Neural progenitor cell (in vitro differentiated cells): Measurements from ENCODE around the gene DPYD.
"Not testable (repeated sequence)": the region's sequence is repeated elsewhere in the genome, so short reads cannot be mapped to it uniquely, and the experiment has no call there.

Experiments
- EZH2phosphoT487 ChIP-seq: fragments of 200-600 bp; sonication (generic); IDR thresholded peaks from 2 replicates; pipeline ENCODE4 v1.6.1; 2017; ENCODE audit warnings: antibody characterized with exemption
- TF ChIP-seq, protein P1 (sequence below): fragments of 200-600 bp; sonication (generic); IDR thresholded peaks from 2 replicates; pipeline ENCODE4 v1.5.1; 2017; ENCODE audit warnings: antibody characterized with exemption, mild to moderate bottlenecking

DNA sequence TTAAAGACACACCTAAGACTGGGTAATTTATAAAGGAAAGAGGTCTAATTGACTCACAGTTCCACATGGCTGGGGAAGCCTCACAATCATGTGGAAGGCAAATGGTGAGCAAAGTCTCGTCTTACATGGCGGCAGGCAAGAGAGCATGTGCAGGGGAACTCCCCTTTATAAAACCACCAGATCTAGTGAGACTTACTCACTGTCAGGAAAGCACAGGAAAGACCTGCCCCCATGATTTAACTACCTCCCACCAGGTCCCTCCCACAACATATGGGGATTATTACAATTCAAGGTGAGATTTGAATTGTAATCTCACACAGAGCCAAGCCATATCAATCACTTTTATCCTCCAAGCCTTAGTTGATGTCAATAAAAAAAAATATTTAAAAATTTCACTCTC is 689.5 kb downstream of the DPYD start:
- TF ChIP-seq, protein P1, sequence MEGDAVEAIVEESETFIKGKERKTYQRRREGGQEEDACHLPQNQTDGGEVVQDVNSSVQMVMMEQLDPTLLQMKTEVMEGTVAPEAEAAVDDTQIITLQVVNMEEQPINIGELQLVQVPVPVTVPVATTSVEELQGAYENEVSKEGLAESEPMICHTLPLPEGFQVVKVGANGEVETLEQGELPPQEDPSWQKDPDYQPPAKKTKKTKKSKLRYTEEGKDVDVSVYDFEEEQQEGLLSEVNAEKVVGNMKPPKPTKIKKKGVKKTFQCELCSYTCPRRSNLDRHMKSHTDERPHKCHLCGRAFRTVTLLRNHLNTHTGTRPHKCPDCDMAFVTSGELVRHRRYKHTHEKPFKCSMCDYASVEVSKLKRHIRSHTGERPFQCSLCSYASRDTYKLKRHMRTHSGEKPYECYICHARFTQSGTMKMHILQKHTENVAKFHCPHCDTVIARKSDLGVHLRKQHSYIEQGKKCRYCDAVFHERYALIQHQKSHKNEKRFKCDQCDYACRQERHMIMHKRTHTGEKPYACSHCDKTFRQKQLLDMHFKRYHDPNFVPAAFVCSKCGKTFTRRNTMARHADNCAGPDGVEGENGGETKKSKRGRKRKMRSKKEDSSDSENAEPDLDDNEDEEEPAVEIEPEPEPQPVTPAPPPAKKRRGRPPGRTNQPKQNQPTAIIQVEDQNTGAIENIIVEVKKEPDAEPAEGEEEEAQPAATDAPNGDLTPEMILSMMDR = not testable (repeated sequence)
- not testable (repeated sequence) for TF ChIP-seq EZH2phosphoT487
